ENCODE data around the gene PPP1R1C. TPM values are rescaled to one million over a fixed set of nuclear protein-coding genes. Genes with fewer than 3 reads are reported as not detected.
"Not testable (repeated sequence)": the region's sequence is repeated elsewhere in the genome, so short reads cannot be mapped to it uniquely, and the experiment has no call there.

The PPP1R1C gene, protein sequence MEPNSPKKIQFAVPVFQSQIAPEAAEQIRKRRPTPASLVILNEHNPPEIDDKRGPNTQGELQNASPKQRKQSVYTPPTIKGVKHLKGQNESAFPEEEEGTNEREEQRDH
- polyA plus RNA-seq: not detected

DNA sequence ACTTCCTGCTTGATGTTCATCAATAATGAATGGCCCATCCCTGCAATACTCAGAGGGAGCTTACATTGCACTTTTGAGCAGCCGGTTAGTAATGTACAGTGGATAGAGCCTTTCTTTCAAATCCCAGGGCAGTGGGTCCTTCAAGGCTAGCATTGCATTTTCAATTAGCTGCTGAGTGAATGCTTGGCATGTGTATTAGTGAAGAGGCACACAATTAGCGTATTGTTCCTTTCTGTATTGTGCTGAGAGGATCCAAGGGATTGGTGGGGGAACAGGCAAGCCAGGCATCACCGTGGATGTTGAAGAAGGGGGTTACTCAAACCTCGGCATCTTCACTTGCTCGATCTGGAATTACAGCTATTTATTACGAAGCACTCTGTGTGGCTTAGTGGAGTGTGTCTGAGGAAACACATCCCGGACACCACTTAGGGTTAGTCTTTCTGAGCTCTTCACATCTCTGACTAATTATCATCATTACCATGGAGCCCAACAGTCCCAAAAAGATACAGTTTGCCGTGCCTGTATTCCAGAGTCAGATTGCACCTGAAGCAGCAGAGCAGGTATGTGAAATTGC is at the start of gene PPP1R1C:
Gene PPP1R1C (plus strand): TSS at position 222 of the 574 bp plus-strand sequence. CDS start 258 bp downstream, at position 480.
- Mint-ChIP-seq H3K36me3 (peaks cover 1% of the 10 kb centered on the region), H3K27ac (no peak within 1 kb of the TSS), H3K4me3 (no peak within 1 kb of the TSS), H3K9me3 (peaks cover 0 to under 1% (median 0%) of the 10 kb centered on the region in 3 donors), H3K4me1 (peaks cover 0 to 1% (median 0%) of the 10 kb centered on the region in 3 donors), H3K27me3 (no peaks in the 10 kb centered on the region)

DNA sequence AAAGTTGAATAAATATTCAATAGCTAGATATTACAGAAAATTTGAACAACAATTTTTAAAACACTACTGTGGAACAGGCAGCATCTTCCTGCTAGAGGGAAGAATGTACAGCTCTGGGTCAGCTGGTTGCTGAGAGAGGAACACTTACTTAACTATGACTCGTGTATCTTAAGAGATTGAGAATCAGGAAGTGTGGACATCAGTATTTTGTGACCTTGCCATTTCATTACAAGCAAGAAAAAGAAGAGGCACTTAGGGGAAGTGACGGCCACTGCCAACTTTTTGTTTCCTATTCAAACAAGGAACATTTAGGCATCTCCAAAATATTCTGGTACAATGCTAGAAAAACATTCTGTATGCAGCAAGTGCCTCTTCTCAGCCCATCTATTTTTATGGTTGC is 48.2 kb upstream of the PPP1R1C start:
- Mint-ChIP-seq H3K36me3 (peaks cover 4% of the 10 kb centered on the region), H3K27ac (no peak overlapping the region), H3K9me3 (no peaks in the 10 kb centered on the region), H3K4me3 (no peak overlapping the region), H3K27me3 (peaks cover 5% of the 10 kb centered on the region), H3K4me1 (no peaks in the 10 kb centered on the region)

DNA sequence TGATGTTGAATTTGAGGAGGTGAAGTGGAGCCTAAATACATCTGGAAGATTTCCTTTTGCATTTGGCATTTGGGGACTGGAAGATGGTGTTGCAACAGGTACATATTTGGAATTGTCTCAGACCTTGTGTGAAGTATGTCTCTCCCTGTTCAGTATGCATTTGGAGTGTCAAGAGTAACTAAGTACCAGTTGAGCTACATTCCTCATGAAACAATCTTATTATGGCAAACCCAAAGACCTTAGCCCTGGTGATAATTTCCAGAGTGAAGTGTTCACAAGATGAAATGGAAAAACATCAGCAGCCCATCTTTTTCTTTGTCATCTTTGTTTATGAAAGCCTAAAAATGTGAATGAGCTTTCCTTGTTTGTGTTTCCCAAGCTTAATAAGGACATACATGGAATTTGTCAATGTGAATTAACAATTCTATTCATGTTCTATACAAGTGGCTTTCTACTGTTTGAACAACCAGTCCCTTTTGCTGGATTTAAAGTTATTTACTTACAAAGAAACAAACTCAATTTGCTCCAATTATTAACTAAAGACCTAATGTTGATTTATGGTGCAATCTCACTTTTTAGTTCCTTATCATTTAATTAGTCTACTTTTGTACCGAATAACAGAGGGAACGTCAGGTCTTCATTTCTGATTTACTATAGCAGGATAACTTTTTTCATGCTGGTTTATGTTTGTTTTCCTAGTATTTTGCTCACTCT is 42.1 kb upstream of the PPP1R1C start:
- Mint-ChIP-seq H3K27ac (no peak overlapping the region), H3K4me1 (no peaks in the 10 kb centered on the region), H3K36me3 (peaks cover 6% of the 10 kb centered on the region), H3K27me3 (peaks cover 11% of the 10 kb centered on the region), H3K4me3 (no peak overlapping the region), H3K9me3 (no peaks in the 10 kb centered on the region)

DNA sequence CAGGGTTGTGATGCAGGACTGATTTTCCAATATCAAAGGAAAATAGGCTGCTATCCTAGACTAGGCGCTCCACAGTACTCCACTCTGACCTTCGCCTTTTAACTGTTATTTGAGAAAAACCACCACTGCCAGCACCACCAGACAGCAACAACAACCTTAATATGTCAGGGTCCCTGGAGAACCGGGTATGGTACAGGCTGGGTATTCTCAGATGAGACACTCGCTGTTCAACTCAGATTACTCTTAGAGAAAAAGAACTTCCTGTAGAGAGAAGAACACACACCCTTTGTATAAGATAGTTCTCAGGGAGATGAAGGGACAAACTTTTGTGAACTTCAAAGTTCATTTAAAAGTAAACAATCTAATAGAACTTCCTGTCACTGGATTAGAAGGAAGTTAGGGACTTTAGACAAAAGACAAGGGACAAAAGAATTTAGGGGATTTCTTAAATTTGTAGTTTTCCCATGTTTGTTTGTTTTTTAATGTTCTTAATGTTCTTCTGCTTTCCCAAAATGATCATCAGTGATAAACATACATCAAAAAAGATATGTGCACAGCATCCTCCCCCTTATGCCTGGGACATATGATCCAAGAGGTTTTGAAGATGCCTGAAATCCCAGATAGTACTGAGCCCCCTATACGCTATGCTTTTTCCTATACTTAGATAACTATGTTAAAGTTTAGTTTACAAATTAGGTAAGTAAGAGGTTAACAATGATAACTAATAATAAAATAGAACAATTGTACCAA is 41.3 kb upstream of the PPP1R1C start:
- Mint-ChIP-seq H3K36me3 (peaks cover 4% of the 10 kb centered on the region), H3K9me3 (no peaks in the 10 kb centered on the region), H3K4me3 (no peak overlapping the region), H3K27me3 (peaks cover 9% of the 10 kb centered on the region), H3K27ac (no peak overlapping the region), H3K4me1 (no peaks in the 10 kb centered on the region)

DNA sequence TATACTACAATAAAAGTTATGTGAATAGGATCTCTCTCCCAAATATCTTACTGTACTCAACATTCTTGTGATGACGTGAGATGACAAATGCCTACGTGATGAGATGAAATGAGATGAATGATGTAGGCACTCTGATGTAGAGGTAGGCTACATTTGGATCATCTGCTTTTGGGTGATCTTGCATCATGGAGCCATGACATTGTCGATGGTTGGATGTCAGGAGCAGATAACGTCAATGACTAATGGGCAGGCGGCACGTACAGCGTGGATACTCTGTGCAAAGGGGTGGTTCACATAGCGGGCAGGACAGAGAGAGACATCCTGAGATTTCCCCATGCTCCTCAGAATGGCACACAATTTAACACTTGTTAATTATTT is 40.8 kb upstream of the PPP1R1C start:
- H3K4me1 Mint-ChIP-seq: no peaks in the 10 kb centered on the region
- H3K9me3 Mint-ChIP-seq: no peaks in the 10 kb centered on the region
- peaks cover 4% of the 10 kb centered on the region for H3K36me3 Mint-ChIP-seq
- H3K4me3 Mint-ChIP-seq: no peak overlapping the region
- no peak overlapping the region for H3K27ac Mint-ChIP-seq
- peaks cover 9% of the 10 kb centered on the region for H3K27me3 Mint-ChIP-seq

DNA sequence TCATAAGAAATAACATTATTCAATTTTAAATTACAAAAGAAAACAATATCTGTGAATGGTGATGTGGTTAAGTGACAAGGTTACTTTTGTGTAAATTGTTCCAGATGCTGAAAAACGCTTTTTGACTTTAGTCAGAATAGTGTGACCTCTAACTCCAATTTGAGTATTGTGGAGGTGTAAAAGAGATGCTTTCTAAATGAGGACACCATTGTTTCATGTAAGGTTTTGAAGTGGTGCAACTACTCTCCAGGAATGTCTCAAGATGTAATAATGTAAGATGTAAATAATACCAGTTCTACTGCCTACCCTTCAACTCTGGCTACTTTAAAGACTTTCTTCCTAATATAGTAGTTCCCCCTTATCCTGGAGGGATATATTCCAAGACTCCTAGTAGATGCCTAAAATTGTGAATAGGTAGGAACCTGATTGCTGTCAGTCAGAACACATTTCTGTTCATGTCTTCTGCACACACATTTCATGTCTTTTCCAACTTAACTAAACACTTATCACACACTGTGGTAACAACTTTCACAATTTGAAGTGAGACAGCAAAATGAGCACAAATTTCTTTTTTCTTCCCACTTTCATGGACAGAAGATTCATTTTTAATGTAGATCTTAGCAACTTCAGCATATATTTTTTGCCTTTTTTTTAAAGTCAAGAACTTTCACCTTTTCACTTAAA is 39.1 kb upstream of the PPP1R1C start:
- Mint-ChIP-seq H3K4me1 (no peaks in the 10 kb centered on the region), H3K9me3 (no peaks in the 10 kb centered on the region), H3K27ac (no peak overlapping the region), H3K4me3 (no peak overlapping the region), H3K36me3 (peaks cover 2% of the 10 kb centered on the region), H3K27me3 (peaks cover 7% of the 10 kb centered on the region)

DNA sequence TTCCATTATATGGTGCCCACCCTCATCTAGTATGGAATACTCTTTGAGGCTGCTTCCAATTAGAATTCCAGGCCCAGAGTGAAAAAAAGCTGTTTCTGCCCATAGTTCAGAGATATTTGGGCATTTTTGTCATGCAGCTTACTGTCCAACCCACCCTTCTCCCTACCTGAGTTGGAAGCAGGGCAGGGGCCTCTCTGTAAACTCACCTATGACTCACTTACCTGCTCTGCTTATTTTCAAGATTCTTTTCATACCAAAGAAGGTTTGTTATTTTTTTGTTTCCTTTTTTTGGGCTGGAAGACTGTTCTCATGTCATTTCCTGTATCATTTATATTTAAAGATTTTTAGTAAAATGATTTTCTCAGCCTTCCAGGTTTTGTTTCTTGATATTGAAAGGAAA is 38.4 kb upstream of the PPP1R1C start:
- H3K9me3 Mint-ChIP-seq: no peaks in the 10 kb centered on the region
- H3K4me1 Mint-ChIP-seq: no peaks in the 10 kb centered on the region
- H3K27me3 Mint-ChIP-seq: peaks cover 7% of the 10 kb centered on the region
- H3K27ac Mint-ChIP-seq: no peak overlapping the region
- peaks cover 2% of the 10 kb centered on the region for H3K36me3 Mint-ChIP-seq
- H3K4me3 Mint-ChIP-seq: no peak overlapping the region

DNA sequence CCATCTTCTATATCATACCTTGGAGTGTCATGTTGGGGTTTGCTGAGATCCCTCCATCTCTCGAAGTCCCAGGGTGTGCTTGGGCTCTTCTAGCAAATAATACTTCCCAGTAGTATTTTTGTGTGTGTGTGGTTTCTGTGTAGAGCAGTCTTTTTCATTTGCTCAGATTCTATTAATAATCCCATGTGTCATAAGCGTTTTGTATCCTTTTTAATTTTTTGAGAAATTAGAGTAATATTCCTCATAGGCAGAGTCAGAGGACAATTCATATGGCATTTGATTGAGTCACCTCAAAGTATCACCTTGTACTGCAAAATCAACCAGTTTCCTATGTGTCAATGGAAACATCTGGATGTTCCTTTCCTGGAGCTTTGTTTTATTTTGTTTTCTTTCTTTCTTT is 37.4 kb upstream of the PPP1R1C start:
- Mint-ChIP-seq H3K27me3 (peaks cover 4% of the 10 kb centered on the region), H3K9me3 (no peaks in the 10 kb centered on the region), H3K4me1 (no peaks in the 10 kb centered on the region), H3K4me3 (no peak overlapping the region), H3K36me3 (peaks cover 2% of the 10 kb centered on the region), H3K27ac (no peak overlapping the region)

DNA sequence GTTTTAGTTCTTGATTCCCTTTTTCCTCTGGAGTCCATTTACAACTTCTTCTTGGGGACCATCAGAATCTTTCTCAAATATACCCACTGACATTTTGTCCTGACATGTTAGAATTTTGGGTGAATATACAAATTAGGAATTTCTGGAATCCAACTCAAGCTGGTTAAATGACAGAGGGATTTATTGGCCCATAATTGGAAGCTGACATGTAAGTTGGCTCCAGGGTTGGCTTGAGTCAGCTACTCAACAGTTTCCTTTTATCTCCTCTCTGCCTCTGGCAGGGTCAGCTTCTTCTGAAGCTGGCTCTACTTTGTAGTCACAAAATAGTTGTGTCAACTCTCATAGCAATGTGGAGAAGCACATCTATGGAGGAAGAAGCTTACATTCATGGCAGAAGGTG is 36.6 kb upstream of the PPP1R1C start:
- no peak overlapping the region for H3K4me3 Mint-ChIP-seq
- H3K36me3 Mint-ChIP-seq: peaks cover 2% of the 10 kb centered on the region
- H3K27me3 Mint-ChIP-seq: peaks cover 9% of the 10 kb centered on the region
- no peak overlapping the region for H3K27ac Mint-ChIP-seq
- no peaks in the 10 kb centered on the region for H3K4me1 Mint-ChIP-seq
- H3K9me3 Mint-ChIP-seq: no peaks in the 10 kb centered on the region

DNA sequence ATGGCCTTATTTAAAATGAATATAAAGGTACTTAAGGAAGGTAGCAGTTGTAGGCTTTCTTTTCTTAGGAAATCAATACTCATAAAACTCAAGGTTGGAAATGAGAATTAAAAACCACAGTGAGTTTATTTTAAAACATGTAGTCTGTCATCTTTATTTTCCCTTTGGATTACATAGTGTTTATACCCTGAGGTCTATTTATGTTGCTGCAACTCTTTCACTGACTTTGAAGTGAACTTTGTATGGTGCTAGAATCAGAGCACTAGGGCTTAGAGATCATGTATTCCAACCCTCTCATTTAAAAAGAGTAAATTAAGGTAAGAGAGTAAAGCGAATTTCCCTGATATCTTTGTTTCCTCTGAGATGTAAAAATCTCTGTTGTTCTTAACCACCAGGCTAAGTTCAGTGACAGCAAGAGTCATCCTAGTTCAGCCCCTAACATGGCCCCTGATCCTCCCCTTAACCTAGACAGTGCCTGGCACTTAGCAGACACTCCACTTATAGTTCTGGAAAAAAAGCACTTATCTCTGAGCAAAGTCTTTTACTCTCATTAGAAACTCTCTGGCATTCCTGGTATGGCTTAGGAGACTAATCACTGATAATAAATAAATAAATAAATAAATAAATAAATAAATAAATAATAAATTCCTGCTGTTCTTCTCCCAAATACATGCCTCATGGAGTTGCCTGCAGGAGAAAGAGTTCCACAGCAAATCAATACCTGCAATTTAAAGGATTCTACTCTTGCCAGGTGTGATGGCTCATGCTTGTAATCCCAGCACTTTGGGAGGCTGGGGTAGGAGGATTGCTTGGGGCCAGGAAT is 33.0 kb upstream of the PPP1R1C start:
- no peaks in the 10 kb centered on the region for H3K36me3 Mint-ChIP-seq
- H3K9me3 Mint-ChIP-seq: no peaks in the 10 kb centered on the region
- H3K27me3 Mint-ChIP-seq: peaks cover 12% of the 10 kb centered on the region
- H3K4me3 Mint-ChIP-seq: no peak overlapping the region
- H3K27ac Mint-ChIP-seq: no peak overlapping the region
- H3K4me1 Mint-ChIP-seq: peaks cover 0 to 5% (median 0%) of the 10 kb centered on the region in 3 donors

DNA sequence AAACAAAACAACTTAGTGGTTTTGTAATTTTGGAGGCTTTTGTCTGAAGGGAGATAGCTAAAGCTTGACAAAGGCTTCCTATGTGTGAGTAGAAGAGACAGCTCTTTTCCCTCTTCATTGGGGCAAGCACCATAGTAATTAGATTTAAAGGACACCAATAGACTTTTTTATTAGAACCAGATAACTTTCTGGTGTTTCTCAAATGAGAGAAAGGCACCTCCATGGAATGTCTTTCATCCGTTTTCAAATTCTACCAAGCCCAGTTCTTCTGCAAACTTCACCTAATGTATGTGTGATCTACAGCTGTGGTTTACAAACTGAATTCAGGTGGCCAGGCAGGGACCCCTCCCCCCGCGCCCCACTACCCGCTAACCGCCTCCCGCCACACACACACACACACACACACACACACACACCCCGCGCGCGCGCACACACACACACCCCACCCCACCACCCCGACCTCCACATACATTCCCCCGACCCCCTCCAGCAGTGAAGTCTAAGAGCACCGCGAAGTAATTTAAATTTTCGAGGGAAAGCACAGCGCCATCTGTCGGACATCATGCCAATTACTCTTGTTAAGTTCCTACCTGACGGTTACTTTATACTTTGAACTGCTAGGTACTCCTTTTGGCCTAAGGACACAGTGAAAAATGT is 31.6 kb upstream of the PPP1R1C start:
- Mint-ChIP-seq H3K27me3 (peaks cover 12% of the 10 kb centered on the region), H3K4me1 (peaks cover 0 to 5% (median 0%) of the 10 kb centered on the region in 3 donors)

DNA sequence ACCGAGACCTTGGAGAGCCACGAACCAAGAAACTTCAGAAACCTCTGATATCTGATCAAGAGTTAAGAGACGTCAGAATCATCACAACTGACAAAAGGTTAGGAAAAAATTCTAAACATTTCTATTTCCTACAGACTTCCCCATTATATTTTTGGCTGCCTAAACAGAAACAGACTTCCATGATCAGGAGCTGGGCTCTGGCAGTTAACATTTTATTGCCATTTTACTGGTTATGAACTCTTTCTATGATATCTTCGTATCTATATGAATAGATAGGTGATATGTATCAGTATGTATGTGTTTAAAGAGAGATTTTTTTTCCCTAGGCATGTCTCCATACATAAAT is 31.1 kb upstream of the PPP1R1C start:
- Mint-ChIP-seq H3K4me3 (no peak overlapping the region), H3K27me3 (peaks cover 11% of the 10 kb centered on the region), H3K9me3 (no peaks in the 10 kb centered on the region), H3K27ac (no peak overlapping the region), H3K36me3 (no peaks in the 10 kb centered on the region), H3K4me1 (peaks cover 0 to 5% (median 0%) of the 10 kb centered on the region in 3 donors)

More for the DNA sequence above, 31.6 kb upstream of the PPP1R1C start:
- H3K27ac Mint-ChIP-seq: no peak overlapping the region
- H3K36me3 Mint-ChIP-seq: no peaks in the 10 kb centered on the region
- no peaks in the 10 kb centered on the region for H3K9me3 Mint-ChIP-seq
- peak overlapping the region in 2 of 4 donors; percentile 65 to 76 for H3K4me3 Mint-ChIP-seq

DNA sequence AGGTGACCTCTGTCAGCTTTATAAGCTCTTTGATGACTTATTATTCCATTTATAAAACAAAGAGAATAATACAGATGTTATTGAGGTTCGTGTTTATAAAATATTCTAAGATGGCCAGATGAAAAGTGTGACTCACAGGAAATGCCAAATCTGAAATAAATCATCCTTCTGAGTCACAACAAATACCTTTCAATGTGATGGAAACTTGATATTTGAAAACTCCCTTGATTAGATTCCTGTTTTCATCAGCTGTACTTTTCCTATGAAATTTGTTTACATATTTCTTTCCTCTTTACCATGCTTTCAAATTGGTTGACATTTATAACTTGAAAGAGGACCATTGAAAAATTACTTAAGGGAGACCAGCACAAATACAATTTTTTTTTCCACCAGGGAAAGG is 30.6 kb upstream of the PPP1R1C start:
- Mint-ChIP-seq H3K27me3 (peaks cover 11% of the 10 kb centered on the region), H3K27ac (no peak overlapping the region), H3K4me1 (peaks cover 0 to 5% (median 0%) of the 10 kb centered on the region in 3 donors), H3K36me3 (no peaks in the 10 kb centered on the region), H3K9me3 (no peaks in the 10 kb centered on the region), H3K4me3 (no peak overlapping the region)

DNA sequence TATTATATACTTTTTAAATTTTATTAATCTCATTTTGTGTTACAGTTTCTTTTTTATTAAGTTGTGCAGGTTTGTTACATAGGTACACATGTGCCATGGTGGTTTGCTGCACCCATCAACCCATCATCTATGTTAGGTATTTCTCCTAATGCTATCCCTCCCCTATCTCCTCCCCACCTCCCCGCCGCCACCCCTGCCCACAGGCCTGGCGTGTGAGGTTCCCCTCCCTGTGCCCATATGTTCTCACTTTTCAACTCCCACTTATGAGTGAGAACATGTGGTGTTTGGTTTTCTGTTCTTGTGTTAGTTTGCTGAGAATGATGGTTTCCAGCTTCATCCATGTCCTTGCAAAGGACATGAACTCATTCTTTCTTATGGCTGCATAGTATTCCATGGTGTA is 29.8 kb upstream of the PPP1R1C start:
- not testable (repeated sequence) for H3K27ac Mint-ChIP-seq

More for the DNA sequence above, 29.8 kb upstream of the PPP1R1C start:
- not testable (repeated sequence) for H3K36me3 Mint-ChIP-seq, H3K4me3 Mint-ChIP-seq, H3K9me3 Mint-ChIP-seq, H3K4me1 Mint-ChIP-seq
- H3K27me3 Mint-ChIP-seq: peaks cover 16% of the 10 kb centered on the region
